Muscle layer of colon (tissue), 2 donors: ENCODE measurements around the gene LPGAT1.

Source experiments
- H3K27ac ChIP-seq: one replicate; pipeline ENCODE4 v1.7.0; 2013; ENCODE audit warnings: low read depth, mild to moderate bottlenecking, low read length, moderate library complexity
- H3K27me3 ChIP-seq, 2 donors: one replicate each; pipeline ENCODE4 v1.7.0; 2013; ENCODE audit warnings: low read length in 2 of 2, mild to moderate bottlenecking in 2 of 2; ENCODE audit not compliant: insufficient read depth in 2 of 2, control insufficient read depth in 1 of 2
- H3K36me3 ChIP-seq: one replicate; pipeline ENCODE4 v1.7.0; 2013; ENCODE audit warnings: mild to moderate bottlenecking, low read length; ENCODE audit not compliant: insufficient read depth
- H3K4me1 ChIP-seq: one replicate; pipeline ENCODE4 v1.7.0; 2013; ENCODE audit warnings: mild to moderate bottlenecking, low read length; ENCODE audit not compliant: insufficient read depth
- H3K4me3 ChIP-seq, 2 donors: one replicate each; pipeline ENCODE4 v1.7.0; 2013; ENCODE audit warnings: low read length in 2 of 2, low read depth in 1 of 2, mild to moderate bottlenecking in 1 of 2, moderate library complexity in 1 of 2
- H3K9ac ChIP-seq: one replicate; pipeline ENCODE4 v1.7.0; 2013; ENCODE audit warnings: low read length
- H3K9me3 ChIP-seq: one replicate; pipeline ENCODE4 v1.7.0; 2013; ENCODE audit warnings: mild to moderate bottlenecking, low read length
- donor health status: abdominal sarcoma.
- donor health status: Adenocarcinoma of cecum.

LPGAT1 gene

DNA sequence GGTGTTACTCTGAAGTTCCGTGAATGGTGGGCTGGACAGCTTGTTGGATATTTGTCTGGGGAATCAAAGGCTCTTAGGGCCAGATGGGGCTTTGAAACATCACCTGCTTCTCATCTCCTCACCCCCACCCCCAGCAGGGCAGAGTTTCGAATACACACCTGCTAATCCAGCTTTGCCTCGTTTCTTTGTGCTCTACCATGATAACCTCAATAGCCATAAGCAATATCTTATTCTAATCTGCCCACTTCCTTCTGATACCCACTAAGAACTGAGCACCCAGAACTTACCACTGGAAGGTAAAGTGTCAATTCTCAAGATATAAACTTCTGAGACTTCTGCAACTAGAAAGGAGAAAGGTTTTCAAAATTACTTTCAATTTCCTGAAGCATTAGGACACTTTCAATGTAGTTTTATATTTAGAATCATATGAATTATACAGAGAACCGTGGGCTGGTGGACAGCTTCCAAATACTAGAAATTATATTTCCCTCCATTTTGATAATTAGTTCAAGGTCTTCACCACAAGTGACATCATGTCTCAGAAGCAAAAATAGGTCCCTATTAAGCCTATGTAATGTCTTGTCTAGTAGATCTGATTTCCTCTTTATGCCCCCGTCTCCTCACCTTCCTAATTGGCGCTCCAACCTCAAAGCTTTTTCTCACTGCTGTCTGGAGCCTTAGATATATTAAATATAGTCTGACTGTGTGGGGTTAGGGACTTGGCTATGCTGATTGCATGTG lies 90.7 kb downstream of the LPGAT1 start:
- Histone ChIP-seq H3K9me3 (no peaks in the 10 kb centered on the region), H3K4me3 (no peak overlapping the region), H3K4me1 (no peaks in the 10 kb centered on the region), H3K27me3 (peaks cover 0 to 6% of the 10 kb centered on the region in 2 donors), H3K27ac (no peak overlapping the region), H3K9ac (no peak overlapping the region), H3K36me3 (no peaks in the 10 kb centered on the region)

DNA sequence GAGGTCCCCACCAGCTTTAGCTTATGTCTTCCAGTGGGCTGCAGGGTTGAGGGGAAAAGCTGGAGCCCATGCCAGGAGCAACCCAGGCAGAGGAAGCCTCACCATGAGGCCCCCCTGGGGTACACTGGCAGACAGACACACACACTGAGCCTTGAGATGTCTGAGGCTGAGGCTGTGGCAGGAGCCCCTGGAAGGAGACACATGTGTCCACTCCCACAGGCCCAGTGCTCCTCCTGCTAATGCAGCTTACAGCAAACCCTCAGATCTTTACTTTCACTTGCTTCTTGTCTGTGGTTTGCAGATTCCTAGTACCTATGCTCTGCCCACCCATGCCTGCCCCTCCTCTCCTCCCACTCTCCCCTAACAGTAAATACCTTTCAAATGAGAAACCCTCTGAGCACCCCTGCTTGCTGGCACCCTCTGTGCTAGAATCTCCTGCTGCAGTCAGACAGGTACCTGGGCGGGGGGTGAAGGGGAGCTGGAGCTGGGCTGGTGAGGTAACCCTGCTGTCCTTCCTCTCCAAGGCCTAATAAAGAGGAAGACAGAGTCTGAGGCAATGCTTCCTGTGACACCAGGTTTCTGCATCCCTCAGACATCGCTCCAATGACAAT lies 91.8 kb downstream of the LPGAT1 start:
- Histone ChIP-seq H3K27ac (no peak overlapping the region), H3K4me1 (no peaks in the 10 kb centered on the region), H3K36me3 (no peaks in the 10 kb centered on the region), H3K4me3 (no peak overlapping the region), H3K9me3 (no peaks in the 10 kb centered on the region), H3K27me3 (peaks cover 0 to 6% of the 10 kb centered on the region in 2 donors), H3K9ac (no peak overlapping the region)

DNA sequence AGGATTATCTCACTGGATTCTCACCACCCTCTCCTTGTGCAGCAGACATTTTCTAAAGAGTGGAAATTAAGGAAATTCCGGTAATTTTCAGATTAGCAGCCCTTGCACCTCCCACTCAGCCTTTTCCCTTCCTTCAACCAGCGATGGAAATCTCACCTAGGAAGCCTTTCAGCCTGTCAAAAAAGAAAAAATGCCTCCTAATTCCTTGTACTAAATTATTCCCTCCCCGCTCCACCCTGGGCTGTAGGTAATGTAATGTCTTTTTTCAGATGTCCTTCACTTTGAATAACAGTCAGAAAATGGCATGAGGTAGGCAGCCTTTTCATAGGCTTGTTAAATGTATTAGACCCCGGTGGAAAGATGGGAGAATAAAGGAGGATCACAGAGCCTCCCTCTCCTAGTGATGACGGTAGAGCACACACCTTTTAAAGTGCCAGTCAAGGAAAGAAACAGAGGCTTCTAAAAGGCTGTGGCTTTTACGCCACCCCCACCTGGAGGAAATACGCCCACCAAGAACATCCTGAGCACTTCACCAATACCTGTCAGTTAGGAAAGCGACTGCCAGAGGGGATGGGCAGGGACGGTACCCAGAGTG lies 92.4 kb downstream of the LPGAT1 start:
- H3K9ac ChIP-seq: no peak overlapping the region
- H3K27me3 ChIP-seq: peaks cover 0 to 6% of the 10 kb centered on the region in 2 donors
- H3K4me3 ChIP-seq: no peak overlapping the region
- H3K36me3 ChIP-seq: no peaks in the 10 kb centered on the region
- H3K9me3 ChIP-seq: no peaks in the 10 kb centered on the region
- H3K4me1 ChIP-seq: no peaks in the 10 kb centered on the region
- H3K27ac ChIP-seq: no peak overlapping the region

DNA sequence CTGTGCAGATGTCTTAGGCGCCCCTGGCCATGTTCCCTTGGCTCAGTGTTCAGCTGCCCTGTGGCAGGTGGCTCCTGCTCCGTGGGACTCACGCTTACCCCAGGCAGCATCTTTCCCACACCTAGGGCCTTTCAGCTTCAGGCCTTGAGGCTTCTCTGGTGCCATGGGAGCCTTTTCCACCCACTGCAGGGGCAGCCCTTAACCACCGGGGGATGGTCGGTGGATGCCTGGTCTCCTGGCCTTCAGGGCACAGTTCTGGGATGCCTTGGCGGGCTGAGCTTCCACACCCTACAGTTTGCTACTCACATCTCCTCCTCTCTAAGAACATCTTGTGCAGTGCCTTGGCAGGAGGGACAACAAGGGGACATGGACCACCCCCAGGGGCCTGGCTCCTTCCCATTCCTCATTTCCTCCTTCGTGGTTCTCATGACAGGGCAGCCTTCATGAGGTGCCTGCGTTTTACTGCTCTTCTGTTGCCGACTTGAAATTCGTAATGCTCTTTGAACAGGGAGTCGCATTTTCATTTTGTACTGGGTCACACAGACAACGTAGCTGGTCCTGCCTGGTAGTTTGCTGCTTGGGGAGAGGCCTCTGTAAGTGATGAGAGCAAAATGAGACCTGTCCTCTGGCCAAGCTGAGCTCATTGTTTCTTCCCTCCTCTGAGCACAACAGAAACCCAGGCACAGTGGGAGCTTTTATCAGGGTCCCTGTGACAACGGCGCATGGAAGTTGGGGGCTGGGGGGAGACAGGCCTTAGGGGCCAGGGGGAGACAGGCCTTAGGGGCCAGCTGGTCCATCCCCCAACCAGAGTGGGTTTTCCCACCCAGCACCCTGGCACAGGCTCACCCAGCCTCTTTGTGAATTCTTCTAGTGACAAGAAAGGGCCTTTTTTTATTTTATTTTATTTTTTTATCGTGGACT lies 93.2 kb downstream of the LPGAT1 start:
- no peaks in the 10 kb centered on the region for H3K4me1 ChIP-seq
- no peak overlapping the region for H3K4me3 ChIP-seq
- no peak overlapping the region for H3K27ac ChIP-seq
- H3K9me3 ChIP-seq: no peaks in the 10 kb centered on the region
- H3K9ac ChIP-seq: no peak overlapping the region
- peaks cover 0 to 6% of the 10 kb centered on the region in 2 donors for H3K27me3 ChIP-seq
- H3K36me3 ChIP-seq: no peaks in the 10 kb centered on the region

DNA sequence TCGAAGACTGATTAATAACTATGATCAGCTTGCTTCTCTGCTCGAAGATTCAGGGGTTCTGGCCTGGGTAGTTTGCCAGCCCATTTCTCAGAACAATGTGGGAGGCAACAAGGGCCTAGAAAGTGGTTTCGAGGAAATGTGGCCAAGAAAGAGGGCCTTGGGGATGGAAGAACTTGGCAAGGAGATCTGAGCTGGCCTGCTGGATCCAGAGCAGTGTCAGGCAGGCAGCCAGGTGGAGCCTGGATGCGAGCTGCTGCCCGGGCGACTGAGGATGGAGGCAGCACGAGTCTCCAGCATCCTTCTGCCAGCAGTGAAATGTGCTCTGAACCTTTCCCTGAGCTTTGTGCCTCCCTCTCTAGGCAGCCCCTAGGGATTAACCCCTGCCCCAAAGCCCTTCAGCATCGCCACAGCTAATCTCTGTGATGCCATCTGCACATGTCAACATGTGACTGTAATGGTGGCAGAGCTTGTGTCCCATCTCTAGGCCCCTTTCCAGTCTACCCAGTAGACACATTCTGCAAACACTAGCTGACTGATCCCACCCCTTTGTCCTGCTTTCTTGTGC lies 94.1 kb downstream of the LPGAT1 start:
- no peak overlapping the region for H3K4me3 ChIP-seq
- no peaks in the 10 kb centered on the region for H3K4me1 ChIP-seq
- H3K9me3 ChIP-seq: no peaks in the 10 kb centered on the region
- H3K36me3 ChIP-seq: no peaks in the 10 kb centered on the region
- H3K9ac ChIP-seq: no peak overlapping the region
- no peak overlapping the region for H3K27ac ChIP-seq
- H3K27me3 ChIP-seq: peaks cover 0 to 6% of the 10 kb centered on the region in 2 donors

DNA sequence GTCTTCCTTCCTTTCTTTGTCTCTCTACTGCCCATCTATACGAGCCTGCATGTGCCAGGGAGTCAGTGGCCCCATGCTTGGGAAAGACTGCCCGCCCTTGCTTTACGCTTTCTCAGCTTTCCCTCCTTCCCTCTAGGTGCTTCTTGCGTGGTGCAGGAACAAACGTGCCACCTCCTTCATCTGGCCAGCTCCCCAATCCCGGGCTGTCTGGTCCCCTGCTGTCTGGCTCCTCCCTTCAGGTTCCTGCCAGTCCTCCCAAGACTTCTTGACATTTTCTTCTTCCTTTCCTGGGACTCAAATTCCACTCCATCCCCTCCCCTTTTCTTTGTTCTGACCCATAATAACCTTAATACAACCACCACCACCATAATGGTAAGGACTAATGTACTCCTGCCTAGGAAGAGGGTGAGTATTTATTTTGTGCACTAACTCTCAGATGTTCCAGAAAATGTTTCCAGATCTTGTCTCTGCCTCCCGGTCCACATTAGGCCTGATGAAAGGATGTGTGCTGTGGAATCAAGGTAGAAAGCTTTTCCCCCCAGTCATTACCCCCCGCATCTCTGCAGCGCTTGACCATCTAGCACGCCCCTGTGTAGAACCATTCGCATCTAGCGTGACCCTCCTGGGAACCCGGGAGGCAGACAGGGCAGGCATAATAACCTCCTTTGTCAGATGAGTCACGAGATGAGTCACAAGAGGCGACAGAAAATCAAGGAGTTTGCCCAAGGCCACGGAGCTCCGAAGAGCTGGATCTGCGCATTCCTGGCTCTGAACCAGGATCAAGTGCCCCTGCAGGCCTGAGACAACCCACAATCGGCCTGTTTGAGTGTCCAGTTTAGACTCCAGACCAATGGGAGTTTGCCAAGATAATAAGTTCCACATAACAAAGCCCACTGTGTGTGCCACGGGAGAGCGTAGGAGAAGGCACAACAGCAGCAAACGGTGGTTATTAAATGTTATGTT lies 95.1 kb downstream of the LPGAT1 start:
- no peak overlapping the region for H3K4me3 ChIP-seq
- H3K27me3 ChIP-seq: peaks cover 0 to 6% of the 10 kb centered on the region in 2 donors
- no peaks in the 10 kb centered on the region for H3K9me3 ChIP-seq
- no peaks in the 10 kb centered on the region for H3K36me3 ChIP-seq
- no peaks in the 10 kb centered on the region for H3K4me1 ChIP-seq
- H3K9ac ChIP-seq: no peak overlapping the region
- no peak overlapping the region for H3K27ac ChIP-seq

DNA sequence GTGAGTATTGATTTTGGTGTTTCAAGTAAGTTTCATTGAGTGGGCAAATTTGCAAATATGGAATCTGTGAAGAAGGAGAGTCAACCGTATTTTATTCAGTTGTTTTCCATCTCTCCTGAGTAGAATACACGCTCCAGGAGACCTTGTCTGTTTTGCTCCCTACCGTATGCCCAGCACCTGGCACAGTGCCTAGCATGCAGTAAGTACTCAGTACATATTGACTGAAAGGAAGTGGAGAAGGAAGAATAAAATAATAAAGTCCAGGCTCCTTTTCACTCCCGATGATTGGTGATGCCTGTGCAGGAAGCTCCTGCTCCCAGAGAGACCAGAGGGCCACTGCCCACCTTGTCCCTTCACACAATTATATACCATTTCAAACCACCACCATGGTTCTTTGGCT lies 95.8 kb downstream of the LPGAT1 start:
- H3K9me3 ChIP-seq: no peaks in the 10 kb centered on the region
- H3K9ac ChIP-seq: no peak overlapping the region
- peaks cover 0 to 6% of the 10 kb centered on the region in 2 donors for H3K27me3 ChIP-seq
- H3K4me1 ChIP-seq: no peaks in the 10 kb centered on the region
- no peaks in the 10 kb centered on the region for H3K36me3 ChIP-seq
- no peak overlapping the region for H3K4me3 ChIP-seq
- H3K27ac ChIP-seq: no peak overlapping the region

DNA sequence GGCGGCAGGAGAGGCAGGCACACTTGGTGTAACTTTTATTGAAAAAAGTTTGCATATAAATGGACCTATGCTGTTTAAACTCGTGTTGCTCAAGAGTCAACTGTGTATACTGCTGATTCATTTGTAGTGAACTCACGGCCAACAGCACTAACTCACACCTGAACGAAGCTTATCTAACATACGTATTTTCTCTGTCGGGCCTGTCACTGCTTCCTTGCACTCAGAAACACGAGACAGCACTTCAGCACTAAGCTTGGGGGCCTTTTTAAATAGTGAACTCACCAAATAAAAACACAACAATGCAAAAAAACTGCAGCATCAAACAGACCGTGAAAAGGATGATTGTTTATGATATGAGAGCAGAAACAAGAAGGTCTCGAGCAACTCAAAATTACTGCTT lies 96.2 kb downstream of the LPGAT1 start:
- no peaks in the 10 kb centered on the region for H3K36me3 ChIP-seq
- no peaks in the 10 kb centered on the region for H3K4me1 ChIP-seq
- H3K27ac ChIP-seq: no peak overlapping the region
- H3K4me3 ChIP-seq: no peak overlapping the region
- H3K27me3 ChIP-seq: peaks cover 0 to 6% of the 10 kb centered on the region in 2 donors
- no peaks in the 10 kb centered on the region for H3K9me3 ChIP-seq
- H3K9ac ChIP-seq: no peak overlapping the region

DNA sequence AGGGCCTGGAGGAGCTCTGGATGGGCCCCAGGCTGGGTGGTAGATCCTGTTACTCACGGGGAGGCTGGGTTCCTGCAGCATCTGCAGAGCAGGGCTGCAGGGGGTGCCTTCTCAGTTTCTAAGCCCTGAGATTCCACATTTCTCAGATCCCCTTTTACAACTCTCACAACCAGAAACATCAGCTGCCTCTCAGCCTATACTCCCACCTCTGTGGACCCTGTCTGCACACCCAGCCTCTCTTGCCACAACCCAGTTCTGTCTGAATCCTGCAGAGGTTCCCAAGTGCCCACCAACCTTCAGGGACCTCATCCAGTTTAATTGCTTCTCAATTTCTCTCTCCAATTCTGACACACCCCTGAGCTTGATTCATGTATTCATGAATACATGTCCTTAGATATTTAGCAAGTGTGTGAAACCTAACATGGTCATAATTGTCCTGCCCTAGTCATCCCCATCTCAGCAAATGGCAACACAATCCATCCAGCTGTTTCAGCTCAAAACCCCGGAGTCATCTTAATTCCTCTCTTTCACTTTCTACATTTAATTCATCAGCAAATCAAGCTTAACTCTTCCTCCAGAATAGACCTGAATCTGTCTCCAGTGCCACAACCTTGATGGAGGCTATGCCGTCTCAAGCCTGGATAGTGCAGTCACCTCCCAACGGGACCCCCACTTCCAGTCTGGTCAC lies 98.1 kb downstream of the LPGAT1 start:
- H3K9ac ChIP-seq: no peak overlapping the region
- no peaks in the 10 kb centered on the region for H3K4me1 ChIP-seq
- no peaks in the 10 kb centered on the region for H3K9me3 ChIP-seq
- H3K4me3 ChIP-seq: no peak overlapping the region
- H3K36me3 ChIP-seq: no peaks in the 10 kb centered on the region
- H3K27ac ChIP-seq: no peak overlapping the region
- no peaks in the 10 kb centered on the region for H3K27me3 ChIP-seq
